ENCODE data around the gene DEK.

Gene DEK

DNA sequence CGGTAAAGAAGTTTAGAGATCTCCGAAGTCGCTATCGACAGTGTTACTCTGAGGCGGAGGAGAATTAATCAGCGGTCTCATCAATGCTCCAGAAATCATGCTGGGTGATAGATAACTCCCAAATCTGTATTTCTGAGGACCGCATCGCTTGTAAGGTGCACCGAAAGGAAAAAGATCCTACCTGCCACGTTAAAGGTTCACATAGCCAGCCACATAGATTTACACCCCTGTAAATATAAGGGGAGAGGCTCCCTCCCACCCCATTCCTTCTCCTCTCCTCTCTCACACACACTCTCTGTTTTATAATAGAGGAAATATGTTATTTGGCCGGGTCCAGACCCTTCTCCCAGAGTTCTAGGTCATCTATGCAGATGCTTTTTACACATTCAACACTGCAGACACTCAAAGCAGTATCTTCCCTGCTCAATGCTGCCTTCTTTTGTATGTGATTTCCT is 620 bp upstream of the DEK start:
- DNase-seq, result no peak

DNA sequence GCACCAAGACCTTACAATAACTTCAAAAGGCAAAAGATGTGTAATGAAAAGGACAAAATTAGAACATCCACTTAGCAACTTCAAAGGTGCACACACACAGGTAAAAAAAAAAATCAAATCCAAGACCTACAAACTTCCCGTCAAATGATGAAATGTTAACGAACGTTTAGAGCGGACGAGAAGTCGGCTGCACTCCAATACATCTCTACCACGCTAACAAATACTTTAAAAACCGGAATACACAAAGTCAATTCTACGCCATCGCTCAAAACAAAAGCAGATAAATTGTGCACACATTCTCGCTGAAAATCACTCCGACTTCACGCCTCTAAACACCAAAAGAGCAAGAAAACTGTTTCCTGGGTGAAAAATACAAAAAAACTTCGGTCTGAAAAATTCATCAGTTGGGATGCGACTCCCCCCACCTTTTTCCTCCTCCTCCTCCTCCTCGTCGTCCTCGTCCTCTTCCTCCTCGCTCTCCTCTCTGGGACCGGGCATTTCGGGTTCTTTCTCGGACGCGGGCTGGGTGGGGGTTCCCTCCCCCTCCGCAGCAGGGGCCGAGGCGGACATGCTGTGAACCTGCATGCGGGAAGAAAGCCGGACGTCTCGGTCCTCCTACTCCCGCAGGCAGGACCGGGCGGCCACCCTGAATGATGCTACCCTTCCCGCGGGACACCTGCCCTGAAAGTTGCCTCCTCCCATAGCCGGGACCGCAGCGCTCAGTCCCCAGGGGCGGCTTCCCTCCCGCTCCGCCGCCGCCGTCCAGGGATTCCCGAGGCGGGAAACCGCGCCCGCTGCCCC is 712 bp downstream of the DEK start:
- peak; percentile 79 for DNase-seq

DNA sequence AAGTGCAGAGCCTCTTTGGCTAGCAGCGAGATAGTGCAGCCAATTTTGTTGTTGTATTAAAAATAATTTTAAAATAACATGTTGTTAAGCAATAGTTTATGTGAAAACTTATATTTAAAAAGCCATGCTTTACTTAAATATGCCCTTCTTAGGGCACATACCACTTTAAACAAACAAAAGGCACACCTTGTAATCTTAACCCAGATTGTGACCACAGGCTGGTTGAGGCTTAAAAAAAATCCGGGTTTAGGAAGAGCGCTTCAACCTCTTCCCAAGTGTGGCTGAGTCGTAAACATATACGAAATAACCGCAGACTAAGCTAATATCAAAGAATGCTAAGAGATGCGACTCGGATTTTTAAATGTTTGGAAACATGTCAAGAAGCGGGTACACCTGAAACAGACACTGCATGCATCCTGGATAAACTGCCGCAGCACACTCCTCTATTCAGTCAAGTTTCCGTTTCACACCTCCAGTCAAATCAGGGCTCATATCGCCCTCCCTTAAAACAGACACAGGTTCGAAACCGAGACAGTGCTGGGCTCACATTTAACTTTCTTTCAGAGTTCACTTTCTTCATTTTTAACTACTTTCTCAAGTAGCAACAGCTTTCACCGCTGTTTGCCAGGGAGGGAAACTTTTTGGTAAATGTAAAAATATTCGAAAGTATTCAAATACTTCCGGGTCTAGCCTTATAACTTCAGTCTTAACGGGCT is 1.5 kb downstream of the DEK start:
- peak; percentile 22 for DNase-seq

DNA sequence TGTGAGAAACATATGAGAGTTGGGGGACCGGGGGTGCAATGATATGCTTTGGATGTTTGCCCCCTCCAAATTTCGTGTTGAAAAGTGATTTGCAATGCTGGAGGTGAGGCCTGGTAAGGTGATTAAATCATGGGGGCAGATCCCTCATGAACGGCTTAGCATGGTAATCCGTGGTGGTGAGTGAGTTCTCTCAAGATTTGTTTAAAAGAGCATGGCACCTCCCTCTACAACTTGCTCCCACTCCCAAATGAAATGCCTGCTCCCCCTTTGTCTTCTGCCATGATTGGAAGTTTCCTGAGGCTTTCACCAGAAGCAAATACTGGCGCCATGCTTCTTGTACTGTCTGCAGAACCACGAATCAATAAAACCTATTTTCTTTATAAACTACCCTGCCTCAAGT is 2.5 kb downstream of the DEK start:
- DNase-seq, result no peak

DNA sequence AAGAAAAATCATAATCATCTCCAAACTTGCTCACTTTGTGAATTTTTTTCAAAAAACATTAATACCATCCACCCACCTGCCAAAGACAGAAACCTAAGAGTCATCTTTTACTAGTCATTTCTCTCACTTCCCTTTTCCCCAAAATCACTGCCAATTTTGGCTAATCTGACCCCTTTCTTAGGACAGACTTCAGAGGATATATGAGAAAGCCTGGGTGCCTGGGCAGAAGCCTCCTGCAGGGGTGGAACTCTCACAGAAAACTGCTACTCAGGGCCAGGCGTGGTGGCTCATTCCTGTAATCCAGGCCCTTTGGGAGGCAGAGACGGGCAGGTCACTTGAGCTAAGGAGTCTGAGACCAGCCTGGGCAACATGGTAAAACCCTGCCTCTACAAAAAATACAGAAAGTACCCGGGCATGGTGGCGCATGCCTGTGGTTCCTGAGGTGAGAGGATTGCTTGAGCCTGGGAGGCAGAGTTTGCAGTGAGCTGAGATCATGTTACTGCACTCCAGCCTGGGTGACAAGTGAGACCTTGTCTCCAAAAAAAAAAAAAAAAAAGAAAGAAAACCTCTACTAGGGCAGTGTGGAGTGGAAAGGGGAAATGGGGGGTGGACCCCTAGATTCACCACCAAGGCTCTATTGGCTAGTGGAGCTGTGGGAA is 3.8 kb downstream of the DEK start:
- DNase-seq, result no peak

DNA sequence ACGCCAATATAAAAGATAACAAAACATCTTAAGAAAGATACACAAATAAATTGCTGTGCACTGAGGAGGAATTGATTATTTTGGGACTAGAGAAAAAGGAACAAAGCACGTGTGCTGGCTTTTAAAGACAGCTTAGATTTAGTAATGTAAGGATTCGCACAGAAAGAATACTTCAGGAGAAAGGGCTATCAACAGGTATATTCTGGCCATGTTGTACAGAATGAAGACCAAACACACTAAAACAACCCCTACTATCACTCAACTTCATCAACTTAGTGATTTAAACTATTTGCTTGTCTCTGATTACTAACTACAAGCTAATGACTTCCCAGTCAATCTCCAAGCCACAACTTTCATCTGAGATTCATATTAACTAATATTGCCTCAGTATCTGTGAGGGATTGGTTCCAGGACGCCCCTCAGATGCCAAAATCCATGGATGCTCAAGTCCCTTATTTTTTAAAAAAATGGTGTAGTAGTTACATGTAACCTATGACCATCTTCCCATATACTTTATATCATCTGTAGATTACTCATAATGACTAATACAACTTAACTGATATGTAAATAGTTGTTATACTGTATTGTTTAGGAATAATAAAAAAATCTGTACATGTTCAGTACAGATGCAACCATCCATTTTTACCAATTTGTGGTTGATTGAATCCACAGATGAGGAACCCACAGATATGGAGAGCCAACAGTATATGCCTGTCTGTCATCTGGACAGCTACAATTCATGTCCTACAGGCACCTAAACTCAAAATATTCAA is 4.5 kb downstream of the DEK start:
- DNase-seq, result no peak

DNA sequence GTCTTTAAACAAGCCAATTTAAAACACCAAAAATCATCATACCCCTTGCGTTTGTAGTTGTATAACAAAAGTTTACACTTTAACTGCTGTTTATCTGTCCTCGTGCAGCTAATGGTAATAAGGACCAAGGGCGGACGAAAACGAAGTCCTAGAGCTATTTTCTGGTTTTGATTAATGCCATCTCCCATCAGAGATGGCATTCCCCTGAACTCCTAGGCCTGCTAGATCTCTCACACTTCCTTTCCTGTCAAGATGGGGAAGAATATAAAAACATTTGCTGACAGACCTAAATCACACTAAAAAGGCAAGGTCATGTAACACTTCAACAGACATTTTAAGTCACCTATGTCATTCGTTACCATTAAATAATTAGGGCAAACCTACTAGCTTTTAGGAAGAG is 9.5 kb downstream of the DEK start:
- no peak for DNase-seq

DNA sequence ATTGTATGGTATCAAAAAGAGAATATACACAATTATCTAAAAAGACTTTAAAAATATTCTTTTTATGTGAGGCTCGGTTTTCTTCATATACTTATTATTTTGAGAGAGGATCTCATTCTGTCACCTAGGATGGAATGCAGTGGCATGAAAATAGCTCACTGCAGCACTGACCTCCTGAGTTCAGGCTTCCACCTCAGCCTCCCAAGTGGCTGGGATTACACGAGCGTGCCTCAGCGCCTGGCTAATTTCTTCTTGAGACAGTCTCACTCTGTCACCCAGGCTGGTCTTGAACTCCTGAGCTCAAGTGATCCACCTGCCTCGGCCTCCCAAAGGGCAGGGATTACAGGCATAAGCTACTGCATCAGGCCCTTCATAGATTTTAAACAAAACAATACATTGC is 10.7 kb downstream of the DEK start:
- no peak for DNase-seq

DNA sequence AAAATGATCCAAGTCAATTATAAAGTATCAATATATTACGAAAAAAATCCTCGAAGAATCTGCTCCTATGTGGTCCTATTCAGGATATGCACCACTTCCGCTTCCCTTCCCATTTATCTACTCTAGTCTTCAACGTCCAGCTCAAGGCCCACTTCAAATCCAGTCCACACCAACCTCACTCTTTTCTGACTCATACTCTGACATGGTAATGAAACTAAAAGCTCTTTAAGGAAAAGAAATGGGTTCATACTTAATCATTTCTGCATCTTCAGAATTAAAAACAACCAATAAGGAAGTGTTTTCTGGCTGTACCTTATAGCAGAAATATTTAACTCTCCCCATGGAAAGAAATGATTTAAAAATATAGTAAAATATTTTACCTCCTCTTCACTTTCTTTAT is 15.1 kb downstream of the DEK start:
- DNase-seq, result no peak

DNA sequence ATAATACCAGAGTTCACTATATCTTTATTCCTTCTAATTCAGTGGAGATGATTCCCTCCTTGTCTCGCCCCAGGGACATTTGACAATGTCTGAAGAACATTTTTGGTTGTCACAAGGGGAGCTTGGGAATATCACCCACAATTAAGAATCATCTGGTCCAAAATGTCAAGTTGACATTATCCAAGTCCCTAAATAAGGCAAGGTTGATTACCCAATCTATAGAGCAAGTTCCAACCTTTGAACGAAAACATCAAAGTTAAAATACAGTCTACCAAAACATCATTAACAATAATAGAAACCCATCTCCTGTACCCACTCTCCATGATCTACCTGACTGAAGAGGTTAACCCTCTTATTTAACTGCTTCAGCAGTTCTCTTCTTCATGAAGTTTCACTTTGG is 15.6 kb downstream of the DEK start:
- no peak for DNase-seq

DNA sequence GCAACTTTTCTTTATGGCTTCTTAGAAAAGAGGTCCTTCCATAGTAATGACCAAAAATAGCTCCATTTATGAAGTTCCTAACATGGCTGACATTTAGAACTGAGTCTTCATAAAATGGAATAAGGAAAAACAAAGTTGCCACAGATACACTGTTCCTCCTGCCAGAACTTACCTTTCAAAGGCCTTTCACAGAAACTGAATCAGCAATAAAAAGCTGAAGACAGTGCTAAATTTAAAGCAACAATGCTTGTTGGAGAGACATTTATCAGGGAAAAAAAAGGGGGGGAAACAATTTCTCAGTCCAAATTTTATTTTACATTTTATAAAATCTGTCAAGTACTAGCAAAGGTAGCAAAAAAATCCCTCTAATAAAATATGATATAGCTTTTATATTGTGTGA is 17.3 kb downstream of the DEK start:
- no peak for DNase-seq

DNA sequence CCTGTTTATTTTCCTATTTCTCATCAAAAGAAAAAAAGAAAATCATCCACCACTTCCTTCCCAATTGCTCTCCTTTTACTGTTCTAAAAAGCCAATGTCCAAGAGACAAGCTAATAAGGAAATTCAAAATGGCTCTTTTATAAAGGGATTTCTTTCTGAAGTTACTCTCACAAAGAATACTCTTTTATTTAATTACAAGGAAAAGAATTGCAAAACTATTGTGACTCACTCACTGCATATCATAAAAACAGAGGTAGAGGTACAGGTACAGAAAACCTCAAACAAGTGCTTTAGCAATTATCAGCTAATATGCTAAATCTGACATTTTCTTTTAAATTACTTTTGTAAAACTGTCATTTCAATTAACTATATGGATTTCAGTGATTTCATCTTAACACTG is 18.1 kb downstream of the DEK start:
- DNase-seq, result no peak

DNA sequence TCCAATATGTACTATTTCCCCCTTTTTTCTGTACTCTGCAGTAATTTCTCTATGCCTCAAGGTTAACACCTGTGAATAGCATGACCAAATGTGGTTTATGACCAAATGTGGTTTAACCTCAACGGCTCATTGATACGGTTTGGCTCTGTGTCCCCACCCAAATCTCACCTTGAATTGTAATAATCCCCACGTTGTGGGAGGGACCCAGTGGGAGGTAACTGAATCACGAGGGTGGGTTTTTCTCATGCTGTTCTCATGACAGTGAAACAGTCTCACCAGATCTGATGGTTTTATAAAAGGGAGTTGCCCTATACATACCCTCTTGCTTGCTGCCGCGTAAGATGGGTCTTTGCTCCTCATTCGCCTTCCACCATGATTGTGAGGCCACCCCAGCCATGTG is 18.7 kb downstream of the DEK start:
- no peak for DNase-seq

DNA sequence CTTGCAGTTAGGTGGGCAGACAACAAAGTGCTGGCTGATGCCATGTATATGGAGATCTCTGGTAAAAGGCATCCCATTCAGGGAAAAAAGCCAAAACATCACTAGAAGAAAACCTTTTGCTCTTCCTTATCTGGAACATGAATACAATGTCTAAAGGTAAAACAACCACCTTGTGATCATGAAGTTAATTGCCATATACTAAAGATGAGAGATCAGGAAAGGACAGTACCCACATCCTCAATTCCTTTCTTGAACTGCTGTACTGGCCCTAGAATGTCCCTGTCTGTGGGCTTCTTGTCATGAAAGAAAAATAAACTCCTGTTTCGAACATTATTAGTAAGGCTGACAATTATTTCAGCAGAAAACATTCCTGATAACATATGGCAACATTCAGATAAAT is 19.3 kb downstream of the DEK start:
- no peak for DNase-seq

DNA sequence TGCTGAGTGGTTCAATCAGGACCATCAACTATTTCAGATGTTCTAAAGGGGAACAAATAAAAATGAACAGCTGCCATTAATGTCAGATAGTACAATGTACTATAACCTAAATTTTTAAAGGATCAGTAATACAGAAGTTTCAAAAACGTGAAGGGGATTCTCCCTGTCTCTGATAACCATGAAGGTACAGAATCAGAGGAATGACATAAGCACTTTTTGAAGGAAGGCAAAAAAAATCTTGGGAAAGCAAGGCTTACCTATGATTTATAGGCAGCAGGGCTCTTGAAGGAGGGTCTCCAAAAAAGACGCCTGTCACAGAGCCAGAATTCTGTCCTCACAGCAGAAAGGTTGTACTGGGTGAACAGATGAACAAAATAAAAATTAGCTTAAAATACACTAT is 20.1 kb downstream of the DEK start:
- DNase-seq, result no peak

DNA sequence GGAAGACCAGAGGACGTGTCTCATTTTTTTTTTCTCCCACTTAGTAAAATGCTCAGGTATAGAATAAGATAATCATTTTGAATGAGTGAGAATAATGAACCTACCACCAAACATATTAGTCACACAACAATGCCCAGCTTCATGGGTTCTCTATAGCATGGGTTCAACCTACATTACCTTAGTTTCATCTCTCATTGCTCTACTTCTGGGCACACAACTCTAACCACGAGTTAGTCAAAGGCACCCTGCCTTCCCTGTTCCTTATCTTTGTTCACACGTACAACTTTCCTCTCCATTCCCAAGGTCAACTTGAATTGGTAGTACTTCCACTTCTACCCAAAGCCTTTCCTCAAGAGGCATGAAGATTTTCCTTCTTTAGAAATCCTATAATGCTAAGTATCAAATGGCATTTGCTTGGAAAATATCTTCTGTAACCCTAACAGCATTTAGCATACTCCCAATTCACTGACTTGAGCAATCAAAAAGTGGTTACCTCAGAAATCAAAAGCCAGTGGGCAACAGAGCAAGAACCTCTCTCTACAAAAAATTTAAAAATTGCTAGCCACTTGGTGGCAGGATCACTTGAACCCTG is 20.9 kb downstream of the DEK start:
- no peak for DNase-seq

DNA sequence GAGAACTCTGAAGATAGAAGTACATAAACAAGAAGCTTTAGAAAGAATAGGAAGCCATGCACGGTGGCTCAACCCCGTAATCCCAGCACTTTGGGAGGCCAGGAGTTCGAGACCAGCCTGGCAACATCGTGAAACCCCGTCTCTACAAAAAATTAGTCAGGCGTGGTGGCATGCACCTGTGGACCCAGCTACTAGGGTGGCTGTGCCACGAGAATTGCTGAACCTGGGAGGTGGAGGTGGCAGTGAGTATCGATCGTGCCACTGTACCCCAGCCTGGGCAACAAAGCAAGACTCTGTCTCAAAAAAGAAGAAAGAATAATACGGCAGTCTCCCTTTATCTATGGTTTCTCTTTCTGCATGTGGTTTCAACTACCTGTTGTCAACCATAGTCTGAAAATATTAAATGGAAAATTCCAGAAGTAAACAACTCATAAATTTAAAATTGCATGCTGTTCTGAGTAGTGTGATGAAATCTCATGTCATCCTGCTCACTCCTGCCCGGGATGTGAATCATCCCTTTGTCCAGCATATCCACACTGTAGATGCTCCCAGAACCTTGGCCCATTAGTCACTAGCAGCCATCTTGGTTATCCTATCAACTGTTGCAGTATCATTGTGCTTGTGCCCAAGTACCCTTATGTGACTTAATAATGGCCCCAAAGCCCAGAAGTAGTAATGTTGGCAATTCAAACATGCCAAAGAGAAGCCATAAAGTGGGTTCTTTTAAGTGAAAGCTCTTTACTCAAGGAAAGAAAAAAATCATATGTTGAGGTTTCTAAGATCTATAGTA is 22.1 kb downstream of the DEK start:
- no peak for DNase-seq

DNA sequence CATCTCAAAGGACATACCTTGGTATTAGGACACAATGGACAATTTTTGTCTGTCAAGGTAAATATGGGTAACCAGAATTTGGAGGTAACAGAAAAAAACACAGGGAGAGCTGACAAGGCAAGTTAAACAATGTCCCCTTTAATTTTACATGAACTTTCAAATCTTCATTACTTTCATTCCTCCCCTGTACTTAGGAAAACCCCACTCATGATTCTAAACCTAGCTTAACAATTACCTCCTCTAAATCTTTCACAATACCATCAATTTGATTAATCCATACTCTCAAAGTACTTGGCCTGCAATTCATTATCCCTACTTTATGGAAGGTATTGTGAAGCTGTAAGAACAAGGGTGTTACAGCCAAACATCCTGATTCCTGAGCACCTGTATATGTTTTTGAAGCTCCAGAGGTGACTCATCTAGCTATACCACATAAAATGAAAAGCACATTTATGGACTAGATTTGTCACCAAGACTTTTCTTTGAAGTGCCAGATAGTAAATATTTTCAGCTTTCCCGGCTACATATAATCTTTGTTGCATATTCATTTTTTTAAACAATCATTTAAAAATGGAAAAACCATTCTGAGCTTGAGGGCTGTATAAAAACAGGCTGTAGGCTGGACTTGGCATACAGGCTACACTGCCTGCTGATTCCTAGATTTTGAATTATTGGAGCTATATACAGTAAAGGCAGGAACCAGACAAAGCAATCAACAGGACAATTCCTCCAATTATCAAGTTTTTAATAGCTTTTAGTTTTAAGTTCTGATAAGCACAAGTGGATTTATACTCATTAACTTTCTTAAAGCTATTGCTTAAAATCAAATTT is 22.9 kb downstream of the DEK start:
- DNase-seq, result no peak

DNA sequence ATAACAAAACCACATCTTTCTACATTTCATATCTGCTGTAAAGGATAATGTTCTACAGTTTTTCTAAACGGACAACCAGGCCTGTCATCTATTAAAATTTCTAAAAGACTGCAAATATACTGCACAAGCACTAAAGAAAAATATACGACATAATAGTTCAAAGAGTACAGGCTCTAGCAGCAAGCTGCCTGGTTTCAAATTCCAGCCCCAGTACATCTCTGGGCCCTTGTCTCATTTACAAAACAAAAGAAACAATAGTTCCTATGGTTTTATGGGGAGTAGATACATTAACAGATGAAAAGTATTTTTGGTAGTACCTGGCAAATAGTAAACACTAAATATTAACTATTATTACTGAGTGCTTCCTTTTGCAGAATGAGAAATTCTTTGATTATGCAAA is 24.1 kb downstream of the DEK start:
- no peak for DNase-seq

DNA sequence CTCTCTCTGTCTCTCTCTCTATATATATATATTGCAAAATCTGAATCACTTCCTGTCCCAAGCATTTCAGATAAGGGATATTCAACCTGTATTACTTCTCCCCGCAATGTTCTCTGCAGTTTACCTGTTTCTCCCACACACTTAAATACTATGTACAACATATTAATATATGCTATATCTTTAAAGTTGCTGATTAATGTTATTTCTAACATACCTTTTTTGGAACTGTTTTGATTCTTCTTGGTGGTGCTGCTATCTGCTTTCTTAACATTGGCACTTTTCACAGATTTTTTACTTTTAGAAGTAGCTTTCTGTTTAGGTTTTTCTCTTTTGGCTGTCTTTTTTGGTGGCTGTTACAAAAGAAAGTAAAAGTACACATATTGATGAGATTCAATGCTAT is 27.2 kb downstream of the DEK start:
- no peak for DNase-seq

DNA sequence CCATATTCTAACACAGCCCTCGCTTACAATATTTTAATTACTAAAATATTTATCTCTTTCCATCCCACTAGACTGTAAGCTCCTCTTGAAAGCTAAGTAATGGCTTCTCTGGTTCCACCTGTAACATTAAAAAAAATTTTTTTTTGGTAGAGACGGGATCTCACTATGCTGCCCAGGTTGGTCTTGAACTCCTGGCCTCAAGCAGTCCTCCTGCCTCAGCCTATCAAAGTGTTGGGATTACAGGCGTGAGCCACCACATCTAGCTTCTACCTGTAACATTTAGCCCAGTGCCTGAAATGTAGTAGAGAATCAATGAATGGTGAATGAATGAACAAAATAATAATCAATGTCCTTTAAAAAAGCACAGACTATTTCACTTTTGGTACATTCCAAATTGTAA is 28.8 kb downstream of the DEK start:
- no peak for DNase-seq
